ENCODE data around the gene OR10AD1.
"Not testable (repeated sequence)": the region's sequence is repeated elsewhere in the genome, so short reads cannot be mapped to it uniquely, and the experiment has no call there.

The OR10AD1 gene

GRCh38 chr12:48160046-48160445, 43.0 kb downstream of the OR10AD1 start:
- no peak for DNase-seq (ENCODE audit: low spot score)

GRCh38 chr12:48157889-48158370, 45.2 kb downstream of the OR10AD1 start:
- no peak for DNase-seq (ENCODE audit: low spot score)

GRCh38 chr12:48157018-48157888, 45.8 kb downstream of the OR10AD1 start, which contains the start of gene ASB8:
ASB8 (minus strand) TSS chr12:48157515; CDS start chr12:48153496, 4,019 bp downstream.
- DNase-seq (ENCODE audit: low spot score): peak; percentile 99

- DNase-seq (ENCODE audit: low spot score): no peak
Measured at GRCh38 chr12:48156652-48157017, 46.5 kb downstream of the OR10AD1 start.

GRCh38 chr12:48155786-48156185, 47.3 kb downstream of the OR10AD1 start:
- not testable (repeated sequence) for DNase-seq (ENCODE audit: low spot score)
